ENCODE measurements around the gene C22orf31.
"Not testable (repeated sequence)": the region's sequence is repeated elsewhere in the genome, so short reads cannot be mapped to it uniquely, and the experiment has no call there.

Gene C22orf31

GRCh38 chr22:29061773-29062172 is at the start of gene C22orf31:
TSS of gene C22orf31 (minus strand) at chr22:29061831. CDS start at chr22:29061792, 39 bp downstream.
- no peak for DNase-seq

- no peak for DNase-seq
Measured at GRCh38 chr22:29110946-29111345, 49.3 kb upstream of the C22orf31 start.

GRCh38 chr22:29109822-29110221 is 48.2 kb upstream of the C22orf31 start:
- DNase-seq: no peak

- DNase-seq: no peak
Measured at GRCh38 chr22:29108137-29108536, 46.5 kb upstream of the C22orf31 start.

GRCh38 chr22:29106839-29107238 is 45.2 kb upstream of the C22orf31 start:
- no peak for DNase-seq

GRCh38 chr22:29105468-29105867 is 43.8 kb upstream of the C22orf31 start:
- DNase-seq: no peak

- no peak for DNase-seq
Measured at GRCh38 chr22:29103121-29103520, 41.5 kb upstream of the C22orf31 start.

GRCh38 chr22:29102300-29102699 is 40.7 kb upstream of the C22orf31 start:
- no peak for DNase-seq

GRCh38 chr22:29098296-29098695 is 36.7 kb upstream of the C22orf31 start:
- no peak for DNase-seq

GRCh38 chr22:29096736-29097669 is 35.4 kb upstream of the C22orf31 start:
- no peak for DNase-seq

- no peak for DNase-seq
Measured at GRCh38 chr22:29095459-29095858, 33.8 kb upstream of the C22orf31 start.

- no peak for DNase-seq
Measured at GRCh38 chr22:29093501-29094300, 32.1 kb upstream of the C22orf31 start.

GRCh38 chr22:29093030-29093429 is 31.4 kb upstream of the C22orf31 start:
- DNase-seq: no peak

GRCh38 chr22:29092243-29092642 is 30.6 kb upstream of the C22orf31 start:
- no peak for DNase-seq

- no peak for DNase-seq
Measured at GRCh38 chr22:29090039-29090438, 28.4 kb upstream of the C22orf31 start.

- DNase-seq: no peak
Measured at GRCh38 chr22:29089507-29089906, 27.9 kb upstream of the C22orf31 start.

- DNase-seq: no peak
Measured at GRCh38 chr22:29088809-29089208, 27.2 kb upstream of the C22orf31 start.

GRCh38 chr22:29087012-29087411 is 25.4 kb upstream of the C22orf31 start:
- no peak for DNase-seq

- peak; percentile 66 for DNase-seq
Measured at GRCh38 chr22:29083933-29084591, 22.4 kb upstream of the C22orf31 start.

- DNase-seq: not testable (repeated sequence)
Measured at GRCh38 chr22:29083576-29083932, 21.9 kb upstream of the C22orf31 start.

- DNase-seq: no peak
Measured at GRCh38 chr22:29082826-29083545, 21.4 kb upstream of the C22orf31 start.

- DNase-seq: no peak
Measured at GRCh38 chr22:29081517-29082236, 20.0 kb upstream of the C22orf31 start.

Data from T1000 (cell line).